PC-3 (cell line): Measurements from ENCODE around the gene NFXL1. TPM values are rescaled to one million over a fixed set of nuclear protein-coding genes. Genes with fewer than 3 reads are reported as not detected.
A peak's percentile ranks its signal among the peaks of the same experiment; 100 is the strongest.

Experiments used
- ATAC-seq: fragments of 200-7000 bp; cut with Tn5 transposase; 2 replicates; pipeline ENCODE4 v1.9.1; 2020; ENCODE audit warnings: mild to moderate bottlenecking, moderate library complexity
- BruUV-seq: library from RNA; stranded (reverse); fragments of 400-500 nt; replicated peaks from 2 replicates; lab custom pipeline; 2021; lab: Mats Ljungman, UMichigan
- CTCF ChIA-PET: fragments of 300-600 bp; sonication (Branson Sonifier 250); formaldehyde crosslinking; loops from one replicate; lab custom pipeline; 2022; ENCODE audit warnings: antibody characterized with exemption; lab: Charles Lee
- POLR2A ChIA-PET: fragments of 300-600 bp; sonication (Branson Sonifier 250); formaldehyde crosslinking; loops from one replicate; lab custom pipeline; 2022; ENCODE audit warnings: antibody characterized with exemption; ENCODE audit not compliant: unreplicated experiment; lab: Charles Lee
- DNase-seq: peaks from one replicate; pipeline ENCODE4 v3.0.0-alpha.2; 2015
- H2AFZ ChIP-seq: fragments of 300-600 bp; sonication (generic); 2 replicates; pipeline ENCODE4 v1.6.0; 2016; ENCODE audit warnings: antibody characterized with exemption, low read length
- H3F3A ChIP-seq: fragments of 300-600 bp; sonication (generic); one replicate; pipeline ENCODE4 v1.6.0; 2017; ENCODE audit warnings: antibody characterized with exemption, low read length, control low read depth, mild to moderate bottlenecking; ENCODE audit not compliant: unreplicated experiment
- H3K27ac ChIP-seq: fragments of 300-600 bp; sonication (generic); 2 replicates; pipeline ENCODE4 v1.5.1; 2016; ENCODE audit warnings: mild to moderate bottlenecking, low read length
- H3K27me3 ChIP-seq: fragments of 300-600 bp; sonication (generic); 2 replicates; pipeline ENCODE4 v1.6.1; 2016; ENCODE audit warnings: low read length, mixed read lengths
- H3K36me3 ChIP-seq: fragments of 300-600 bp; sonication (generic); 2 replicates; pipeline ENCODE4 v1.6.1; 2016; ENCODE audit warnings: low read depth, mixed run types, low read length, mixed read lengths
- H3K4me1 ChIP-seq: fragments of 300-600 bp; sonication (generic); 2 replicates; pipeline ENCODE4 v1.5.1; 2016; ENCODE audit warnings: low read length; ENCODE audit not compliant: insufficient read depth
- H3K4me2 ChIP-seq: fragments of 300-600 bp; sonication (generic); 2 replicates; pipeline ENCODE4 v1.6.0; 2016; ENCODE audit warnings: low read length
- H3K4me3 ChIP-seq: fragments of 300-600 bp; sonication (generic); 2 replicates; pipeline ENCODE4 v1.5.1; 2016; ENCODE audit warnings: mild to moderate bottlenecking, low read length, mixed read lengths
- H3K79me2 ChIP-seq: fragments of 300-600 bp; sonication (generic); 2 replicates; pipeline ENCODE4 v1.6.1; 2017; ENCODE audit warnings: low read length, mixed read lengths
- H3K9ac ChIP-seq: fragments of 300-600 bp; sonication (generic); 2 replicates; pipeline ENCODE4 v1.6.0; 2016; ENCODE audit warnings: mild to moderate bottlenecking, low read length
- H3K9me2 ChIP-seq: fragments of 300-600 bp; sonication (generic); replicated peaks from 2 replicates; pipeline ENCODE4 v1.6.1; 2016; ENCODE audit warnings: mixed run types, low read length, mixed read lengths
- H3K9me3 ChIP-seq: fragments of 300-600 bp; sonication (generic); 2 replicates; pipeline ENCODE4 v1.6.1; 2016; ENCODE audit warnings: low read length, mixed read lengths
- H4K20me1 ChIP-seq: fragments of 300-600 bp; sonication (generic); 2 replicates; pipeline ENCODE4 v1.6.1; 2016; ENCODE audit warnings: low read length, mixed read lengths
- CTCF ChIP-seq: fragments of 300-600 bp; sonication (generic); conservative IDR thresholded peaks from 2 replicates; pipeline ENCODE4 v1.5.1; 2017; ENCODE audit warnings: antibody characterized with exemption, low read depth, mild to moderate bottlenecking, low read length
- EZH2 ChIP-seq: fragments of 300-600 bp; sonication (generic); IDR thresholded peaks from one replicate; pipeline ENCODE4 v1.6.1; 2017; ENCODE audit warnings: antibody characterized with exemption, mild to moderate bottlenecking, low read length; ENCODE audit not compliant: unreplicated experiment
- EZH2phosphoT487 ChIP-seq: fragments of 300-600 bp; sonication (generic); IDR thresholded peaks from 2 replicates; pipeline ENCODE4 v1.6.1; 2018; ENCODE audit warnings: mild to moderate bottlenecking, antibody characterized with exemption, low read length, borderline replicate concordance
- intact Hi-C: fragments of 100-400 bp; cut with micrococcal nuclease; formaldehyde crosslinking; loops from 2 replicates; pipeline ENCODE4 v1.9.0; 2023
- total RNA-seq: library from RNA; depleted of rRNA; stranded (reverse); fragments of >200 nt; gene quantifications from 2 replicates; pipeline ENCODE4 v1.2.3, GENCODE V29; 2014

Gene NFXL1
- total RNA-seq, 1 experiment from 2014 or later = 14.7 TPM

- no peak for TF ChIP-seq CTCF
- DNase-seq = no peak
- H3K4me1 ChIP-seq = peaks cover 25% of the 10 kb centered on the region
- no peaks in the 10 kb centered on the region for H3F3A ChIP-seq
- peaks cover 39% of the 10 kb centered on the region for H3K79me2 ChIP-seq
- no peaks in the 10 kb centered on the region for H3K27me3 ChIP-seq
- H3K36me3 ChIP-seq = peaks cover 6% of the 10 kb centered on the region; the same call in 1 of the 2 replicates
- peak overlapping the region; percentile 72 for H3K4me3 ChIP-seq
- no peak for ATAC-seq
- peak overlapping the region; percentile 92 for H3K4me2 ChIP-seq
- intact Hi-C loops = no loop called here
- no TSS peak for BruUV-seq
- POLR2A ChIA-PET = no interaction called here
- peak overlapping the region; percentile 99 for H2AFZ ChIP-seq
- no peaks in the 10 kb centered on the region for H3K9me3 ChIP-seq
- H4K20me1 ChIP-seq = peaks cover 9% of the 10 kb centered on the region; the same call in 1 of the 2 replicates
- no peaks in the 10 kb centered on the region for H3K9me2 ChIP-seq
- H3K27ac ChIP-seq = no peak overlapping the region
- H3K9ac ChIP-seq = peak overlapping the region; percentile 47
- CTCF ChIA-PET = no interaction called here
These were observed 995 bp upstream of the NFXL1 start for GRCh38 chr4:47915378-47915777.

DNA sequence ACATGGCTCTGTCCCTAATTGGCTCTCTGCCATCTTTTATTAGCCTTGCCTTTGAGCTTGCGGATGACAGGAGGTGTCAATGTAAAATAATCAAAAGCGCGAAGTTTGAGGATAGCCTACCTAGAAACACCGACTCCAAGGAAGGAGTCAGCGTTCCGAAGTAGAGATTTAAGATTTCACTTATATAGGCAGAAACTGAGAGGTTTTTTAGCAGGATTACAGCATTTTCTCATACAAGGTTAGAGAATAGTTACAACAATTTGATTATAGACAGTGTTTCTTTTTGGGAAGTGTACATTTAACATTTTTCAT is 499 bp upstream of the NFXL1 start:
- peak; percentile 3 for ATAC-seq
- POLR2A ChIA-PET = interaction anchor here (0.6 kb wide), 2 partner anchors 390 to 1617 kb away, joined by 3 read pairs; no protein-coding TSS in a partner anchor
- CTCF ChIA-PET = interaction anchor here (1.0 kb wide), 1 partner anchor 19 kb away, joined by 4 read pairs; no protein-coding TSS in a partner anchor

DNA sequence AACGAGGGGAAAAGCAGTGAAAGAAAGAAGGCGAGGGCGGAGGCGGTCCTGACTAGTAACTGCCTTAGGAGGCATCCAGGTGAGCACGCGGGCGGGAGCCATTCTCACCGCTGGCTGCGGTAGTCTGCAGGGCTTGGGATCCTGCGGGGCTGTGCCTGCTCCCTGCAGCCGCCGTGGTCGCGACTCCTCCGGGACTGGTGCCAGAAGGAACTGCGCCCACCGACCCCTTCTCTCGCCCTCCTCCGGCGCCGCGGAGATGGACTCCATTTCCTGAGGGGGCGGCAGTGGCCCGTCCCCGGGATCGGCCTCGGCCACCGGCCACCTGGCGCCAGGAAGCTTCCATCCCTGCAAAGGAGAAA is 543 bp downstream of the NFXL1 start:
- DNase-seq (peak; percentile 19), ATAC-seq (peak; percentile 42)
- Histone ChIP-seq H3K9ac (peak overlapping the region; percentile 93), H3K27me3 (no peaks in the 10 kb centered on the region), H2AFZ (peak overlapping the region; percentile 85), H3K9me2 (no peaks in the 10 kb centered on the region), H3K9me3 (no peaks in the 10 kb centered on the region), H3K27ac (peak overlapping the region; percentile 64), H3F3A (no peaks in the 10 kb centered on the region), H4K20me1 (peaks cover 9% of the 10 kb centered on the region; the same call in 1 of the 2 replicates), H3K36me3 (peaks cover 12% of the 10 kb centered on the region; the same call in 1 of the 2 replicates), H3K4me1 (peaks cover 25% of the 10 kb centered on the region), H3K4me3 (peak overlapping the region; percentile 86), H3K4me2 (peak overlapping the region; percentile 97), H3K79me2 (peaks cover 49% of the 10 kb centered on the region)
- POLR2A ChIA-PET = no interaction called here
- intact Hi-C loops = loop anchor here (1.0 kb wide), 1 partner anchor 166 kb away; no protein-coding TSS in a partner anchor
- CTCF ChIA-PET = interaction anchor here (0.6 to 1.0 kb wide), 2 partner anchors 20 to 81 kb away, joined by 4 read pairs; no protein-coding TSS in a partner anchor
- TF ChIP-seq EZH2 = no peak
- no peak for TF ChIP-seq EZH2phosphoT487
- TF ChIP-seq CTCF = no peak
- BruUV-seq = no TSS peak

More for the DNA sequence above, 499 bp upstream of the NFXL1 start:
- peaks cover 9% of the 10 kb centered on the region; the same call in 1 of the 2 replicates for H4K20me1 ChIP-seq
- peak overlapping the region; percentile 92 for H3K4me2 ChIP-seq
- H2AFZ ChIP-seq = peak overlapping the region; percentile 99
- H3K36me3 ChIP-seq = peaks cover 7% of the 10 kb centered on the region; the same call in 1 of the 2 replicates
- peaks cover 44% of the 10 kb centered on the region for H3K79me2 ChIP-seq
- TSS peak; percentile 48 for BruUV-seq
- H3K9ac ChIP-seq = peak overlapping the region; percentile 47
- no peaks in the 10 kb centered on the region for H3K27me3 ChIP-seq
- H3F3A ChIP-seq = no peaks in the 10 kb centered on the region
- peak overlapping the region; percentile 72 for H3K4me3 ChIP-seq
- H3K9me3 ChIP-seq = no peaks in the 10 kb centered on the region
- no peaks in the 10 kb centered on the region for H3K9me2 ChIP-seq
- peaks cover 25% of the 10 kb centered on the region for H3K4me1 ChIP-seq
- TF ChIP-seq EZH2 = no peak
- TF ChIP-seq EZH2phosphoT487 = no peak
- TF ChIP-seq CTCF = no peak
- intact Hi-C loops = loop anchor here (1.0 kb wide), 1 partner anchor 165 kb away; no protein-coding TSS in a partner anchor
- no peak for DNase-seq
- H3K27ac ChIP-seq = no peak overlapping the region
